GM18511 (cell line): ENCODE measurements around the gene ALKBH8.
"Not testable (repeated sequence)": the region's sequence is repeated elsewhere in the genome, so short reads cannot be mapped to it uniquely, and the experiment has no call there.

Experiments
- ATAC-seq: cut with Tn5 transposase; IDR thresholded peaks from one replicate; pipeline ENCODE4 v1.9.1; 2021; ENCODE audit warnings: mild to moderate bottlenecking, moderate library complexity; ENCODE audit not compliant: unreplicated experiment

Gene ALKBH8

GRCh38 chr11:107579169-107579568, 13.6 kb upstream of the ALKBH8 start:
- not testable (repeated sequence) for ATAC-seq

GRCh38 chr11:107577346-107577711, 11.8 kb upstream of the ALKBH8 start:
- no peak for ATAC-seq

GRCh38 chr11:107576497-107577345, 11.2 kb upstream of the ALKBH8 start:
- ATAC-seq: peak; percentile 77

- ATAC-seq: no peak
Measured at GRCh38 chr11:107573438-107573837, 7.9 kb upstream of the ALKBH8 start.

- no peak for ATAC-seq
Measured at GRCh38 chr11:107570015-107570414, 4.5 kb upstream of the ALKBH8 start.

- ATAC-seq: peak; percentile 24
Measured at GRCh38 chr11:107567739-107568335, 2.3 kb upstream of the ALKBH8 start.

GRCh38 chr11:107566569-107566968, 1.0 kb upstream of the ALKBH8 start:
- no peak for ATAC-seq

GRCh38 chr11:107565955-107566501, 493 bp upstream of the ALKBH8 start:
- ATAC-seq: peak; percentile 1

- ATAC-seq: peak; percentile 9
Measured at GRCh38 chr11:107564877-107565218, 687 bp downstream of the ALKBH8 start.

- peak; percentile 28 for ATAC-seq
Measured at GRCh38 chr11:107563702-107564101, 1.8 kb downstream of the ALKBH8 start.

GRCh38 chr11:107562647-107563208, 2.8 kb downstream of the ALKBH8 start:
- no peak for ATAC-seq

- no peak for ATAC-seq
Measured at GRCh38 chr11:107561688-107562087, 3.8 kb downstream of the ALKBH8 start.

- ATAC-seq: no peak
Measured at GRCh38 chr11:107550304-107550703, 15.2 kb downstream of the ALKBH8 start.

GRCh38 chr11:107549954-107550285, 15.6 kb downstream of the ALKBH8 start:
- no peak for ATAC-seq

- ATAC-seq: peak; percentile 65
Measured at GRCh38 chr11:107549253-107549953, 16.1 kb downstream of the ALKBH8 start.

- ATAC-seq: no peak
Measured at GRCh38 chr11:107547961-107548360, 17.6 kb downstream of the ALKBH8 start.

- ATAC-seq: no peak
Measured at GRCh38 chr11:107545101-107545514, 20.4 kb downstream of the ALKBH8 start.

- no peak for ATAC-seq
Measured at GRCh38 chr11:107538821-107539220, 26.7 kb downstream of the ALKBH8 start.

GRCh38 chr11:107538239-107538638, 27.3 kb downstream of the ALKBH8 start:
- no peak for ATAC-seq

- ATAC-seq: not testable (repeated sequence)
Measured at GRCh38 chr11:107537155-107537554, 28.4 kb downstream of the ALKBH8 start.

GRCh38 chr11:107526197-107526596, 39.3 kb downstream of the ALKBH8 start:
- no peak for ATAC-seq
